Measurements from ENCODE around the gene DCC.
"Not testable (repeated sequence)": the region's sequence is repeated elsewhere in the genome, so short reads cannot be mapped to it uniquely, and the experiment has no call there.

Gene DCC

GRCh38 chr18:52348209-52348608 is 8.2 kb downstream of the DCC start:
- DNase-seq (ENCODE audit: low read depth): no peak

- no peak for DNase-seq (ENCODE audit: low read depth)
Measured at GRCh38 chr18:52349498-52349897, 9.5 kb downstream of the DCC start.

- no peak for DNase-seq (ENCODE audit: low read depth)
Measured at GRCh38 chr18:52352920-52353319, 12.9 kb downstream of the DCC start.

- no peak for DNase-seq (ENCODE audit: low read depth)
Measured at GRCh38 chr18:52353589-52353988, 13.6 kb downstream of the DCC start.

DNA sequence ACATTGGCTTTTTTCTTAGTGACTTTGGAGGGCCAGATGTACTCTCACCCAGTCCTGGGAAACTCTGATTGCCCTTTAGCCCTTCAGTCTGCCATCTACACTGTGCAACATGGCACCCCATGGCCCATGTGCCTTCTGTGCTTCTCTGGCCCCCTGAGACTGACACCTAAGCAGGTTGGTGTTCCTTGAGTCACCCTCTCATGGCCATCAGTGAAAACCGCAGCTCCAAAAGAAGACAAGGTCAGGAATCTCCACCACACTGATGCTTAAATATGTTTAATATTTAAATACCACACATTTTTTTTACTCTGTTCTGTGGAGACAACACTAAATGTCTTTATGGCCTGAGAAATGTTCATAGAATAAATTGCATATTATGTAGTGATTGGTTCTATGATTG is 23.9 kb downstream of the DCC start:
- DNase-seq (ENCODE audit: low read depth): no peak

DNA sequence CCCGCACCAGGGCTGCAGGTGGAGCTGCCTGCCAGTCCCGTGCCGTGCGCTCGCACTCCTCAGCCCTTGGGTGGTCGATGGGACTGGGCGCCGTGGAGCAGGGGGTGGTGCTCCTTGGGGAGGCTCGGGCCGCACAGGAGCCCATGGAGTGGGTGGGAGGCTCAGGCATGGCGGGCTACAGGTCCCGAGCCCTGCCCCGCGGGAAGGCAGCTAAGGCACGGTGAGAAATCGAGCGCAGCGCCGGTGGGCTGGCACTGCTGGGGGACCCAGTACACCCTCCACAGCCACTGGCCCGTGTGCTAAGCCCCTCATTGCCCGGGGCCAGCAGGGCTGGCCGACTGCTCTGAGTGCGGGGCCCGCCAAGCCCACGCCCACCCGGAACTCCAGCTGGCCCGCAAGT is 26.9 kb downstream of the DCC start:
- not testable (repeated sequence) for DNase-seq (ENCODE audit: low read depth)

DNA sequence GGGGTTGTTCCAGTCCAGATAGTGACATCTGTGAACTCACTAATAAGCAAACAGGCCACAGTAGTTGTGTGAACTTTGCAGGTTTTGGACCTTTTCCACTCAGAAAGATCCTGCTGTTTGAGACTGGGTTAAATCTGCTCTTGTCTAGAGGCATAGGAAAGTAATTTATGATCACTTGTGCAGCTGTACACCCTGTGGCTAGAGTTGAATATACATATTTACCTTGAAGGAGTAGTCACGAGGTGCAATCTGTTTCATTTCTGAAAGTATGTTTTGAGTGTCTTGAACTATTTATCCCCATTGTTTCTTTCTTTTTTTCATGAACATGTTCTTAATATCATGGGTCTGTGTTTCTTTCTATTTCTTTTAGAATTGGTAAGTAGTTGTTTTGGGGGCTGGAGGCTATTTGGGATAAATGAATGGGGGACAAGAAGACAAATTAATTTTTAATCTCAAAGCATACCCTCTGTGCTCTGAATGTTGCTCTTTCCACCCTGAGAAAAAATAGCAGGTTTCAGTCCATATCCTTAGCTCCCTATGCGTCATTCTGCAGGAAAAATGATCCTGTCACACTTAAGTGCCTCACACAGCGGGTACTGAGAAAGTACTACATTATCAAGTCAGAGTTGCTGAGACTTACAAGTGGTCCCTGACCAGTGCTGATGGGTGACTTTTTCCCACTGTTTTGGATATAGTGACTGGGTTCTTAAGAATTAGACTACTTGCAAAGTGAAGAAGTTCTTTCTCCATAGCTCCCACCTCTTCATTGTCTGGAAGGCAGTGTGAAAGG is 28.2 kb downstream of the DCC start:
- no peak for DNase-seq (ENCODE audit: low read depth)

DNA sequence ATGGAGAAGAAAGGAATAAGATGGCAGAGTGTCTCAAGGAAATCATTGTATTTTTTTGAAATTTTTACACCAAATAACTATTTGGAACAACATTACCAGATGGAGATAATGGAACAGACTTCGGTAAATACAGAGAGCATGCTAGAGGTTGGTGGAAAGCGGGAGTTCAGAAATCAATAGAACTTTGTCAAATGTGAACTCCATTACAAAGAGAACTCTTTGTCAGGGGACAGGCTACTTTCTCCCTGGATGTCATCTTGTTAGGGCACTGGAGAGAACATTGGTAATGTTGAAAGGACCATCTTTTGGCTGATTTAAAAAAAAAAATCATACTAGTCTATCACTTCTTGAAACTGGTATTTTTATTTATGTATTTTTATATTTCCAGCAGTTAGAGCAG is 30.8 kb downstream of the DCC start:
- no peak for DNase-seq (ENCODE audit: low read depth)

GRCh38 chr18:52376104-52376503 is 36.1 kb downstream of the DCC start:
- DNase-seq (ENCODE audit: low read depth): no peak

DNA sequence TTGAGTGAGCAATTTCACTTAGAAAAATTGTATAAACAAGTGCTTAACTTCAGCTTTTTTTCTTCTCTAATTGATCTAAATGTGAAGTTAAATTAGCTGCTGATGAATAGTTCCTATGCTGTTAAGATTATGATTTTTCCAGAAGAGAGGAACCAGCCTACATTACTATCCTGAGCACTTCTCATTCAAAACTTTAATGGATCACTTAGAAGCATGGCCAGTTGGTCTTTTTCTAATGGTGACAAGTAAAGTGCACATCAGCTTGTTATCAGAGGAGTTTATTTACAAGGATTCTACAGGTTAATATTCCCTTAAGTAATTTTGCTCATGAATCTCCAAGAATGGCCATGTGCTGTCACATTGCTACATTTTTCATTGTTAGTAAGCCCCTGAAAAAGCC is 37.1 kb downstream of the DCC start:
- DNase-seq (ENCODE audit: low read depth): no peak

- DNase-seq (ENCODE audit: low read depth): no peak
Measured at GRCh38 chr18:52386306-52386705, 46.3 kb downstream of the DCC start.

DNA sequence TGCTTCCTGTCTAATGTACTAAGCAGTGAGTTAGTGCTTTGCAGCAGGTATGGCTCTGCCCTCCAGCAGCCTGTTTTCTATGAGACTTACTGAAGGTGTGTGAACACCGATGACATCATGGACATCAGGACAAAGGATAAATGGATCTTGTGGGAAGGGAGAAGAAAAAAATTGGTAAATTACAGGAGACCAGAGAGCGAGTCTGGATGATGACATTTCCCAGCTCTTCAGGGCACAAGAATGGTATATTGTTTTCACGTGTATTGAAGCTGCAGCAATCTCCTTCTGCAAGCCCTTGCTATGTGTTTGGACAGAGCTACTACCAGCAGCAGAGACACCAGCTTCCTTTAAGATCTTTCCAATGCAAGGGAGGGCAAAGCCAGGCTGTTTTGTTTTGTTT is 47.2 kb downstream of the DCC start:
- no peak for DNase-seq (ENCODE audit: low read depth)

- no peak for DNase-seq (ENCODE audit: low read depth)
Measured at GRCh38 chr18:52391810-52392559, 52.0 kb downstream of the DCC start.

DNA sequence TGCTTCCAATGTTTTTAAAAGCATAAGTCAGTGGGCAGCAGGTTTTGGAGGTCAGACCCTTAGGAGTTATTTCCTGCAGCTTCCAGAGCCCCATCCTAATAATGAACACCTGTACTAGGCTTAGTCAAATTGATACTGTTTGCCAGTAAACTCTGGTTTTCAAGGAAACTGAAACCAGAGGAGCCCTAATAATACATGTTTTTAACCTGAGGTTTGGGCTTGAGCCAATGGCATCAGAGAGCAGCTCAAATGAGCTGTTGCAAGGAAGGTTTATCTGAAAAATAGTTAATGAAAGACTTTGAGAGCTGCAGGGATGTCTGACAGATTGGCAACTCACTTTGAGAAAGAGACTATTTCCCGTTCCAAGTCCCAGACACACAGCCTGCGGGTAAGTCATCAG is 54.6 kb downstream of the DCC start:
- DNase-seq (ENCODE audit: low read depth): no peak

- DNase-seq (ENCODE audit: low read depth): no peak
Measured at GRCh38 chr18:52395146-52395852, 55.3 kb downstream of the DCC start.

- DNase-seq (ENCODE audit: low read depth): no peak
Measured at GRCh38 chr18:52401236-52401635, 61.2 kb downstream of the DCC start.

DNA sequence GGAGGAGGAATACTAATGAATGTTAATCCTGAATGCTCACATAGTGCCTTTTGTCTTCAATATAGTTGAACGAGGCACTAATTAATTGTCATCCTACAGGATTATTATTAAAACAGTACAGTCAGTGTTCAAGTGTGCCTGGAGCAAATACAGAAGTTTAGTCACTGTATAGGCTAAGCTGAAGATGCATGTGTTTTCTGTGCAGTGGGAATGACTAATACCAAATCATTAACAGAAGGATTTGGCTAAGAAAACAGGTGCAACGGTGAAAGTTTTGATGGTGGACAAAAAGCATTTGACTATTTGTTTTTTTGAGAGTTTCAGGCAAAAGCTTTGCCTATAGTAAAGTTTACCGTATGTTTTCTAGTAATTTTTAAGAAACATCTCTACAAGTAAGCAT is 62.8 kb downstream of the DCC start:
- no peak for DNase-seq (ENCODE audit: low read depth)

- no peak for DNase-seq (ENCODE audit: low read depth)
Measured at GRCh38 chr18:52403291-52404021, 63.5 kb downstream of the DCC start.

DNA sequence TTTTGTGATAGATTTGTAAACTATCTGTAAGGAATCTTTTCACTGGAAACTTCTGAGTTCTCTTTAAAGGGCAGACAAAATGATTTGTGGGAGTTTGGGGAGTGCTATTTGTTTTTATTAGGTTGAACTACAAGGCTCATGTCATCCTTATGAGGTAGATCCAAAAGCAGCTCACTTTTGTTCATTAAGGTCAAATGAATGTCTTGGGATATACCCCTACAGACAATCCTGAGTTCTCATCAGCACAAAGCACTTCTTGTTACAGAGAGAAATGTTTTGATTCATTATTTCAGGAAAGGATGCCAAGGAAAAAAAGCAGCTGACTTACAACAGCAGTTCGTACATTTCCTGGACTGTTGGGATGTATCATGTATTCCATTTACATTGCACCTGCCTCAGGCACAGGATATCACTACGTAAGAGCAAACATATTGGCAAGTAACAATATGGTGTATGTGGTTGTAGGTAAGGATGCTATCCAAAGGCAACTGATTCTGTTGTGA is 68.9 kb downstream of the DCC start:
- DNase-seq (ENCODE audit: low read depth): no peak

- DNase-seq (ENCODE audit: low read depth): no peak
Measured at GRCh38 chr18:52409727-52410126, 69.7 kb downstream of the DCC start.

GRCh38 chr18:52415131-52415530 is 75.1 kb downstream of the DCC start:
- DNase-seq (ENCODE audit: low read depth): no peak

GRCh38 chr18:52422985-52423601 is 83.1 kb downstream of the DCC start:
- no peak for DNase-seq (ENCODE audit: low read depth)

All from activated T-cell treated with anti-CD3 and anti-CD28 coated beads for 1 hour (primary cell).